Muscle of leg (tissue), 11 donors: ENCODE data around the gene MCM3. TPM values are rescaled to one million over a fixed set of nuclear protein-coding genes. Genes with fewer than 3 reads are reported as not detected.

Experiments
- DNase-seq: peaks from one replicate; pipeline ENCODE4 v3.0.0; 2013
- H3K27ac ChIP-seq: one replicate; pipeline ENCODE4 v1.5.1; 2013; ENCODE audit warnings: mild to moderate bottlenecking, low read length, control low read depth
- H3K27me3 ChIP-seq: one replicate; pipeline ENCODE4 v1.6.1; 2013; ENCODE audit warnings: low read length; ENCODE audit not compliant: control insufficient read depth, insufficient read depth
- H3K36me3 ChIP-seq: one replicate; pipeline ENCODE4 v1.6.1; 2013; ENCODE audit warnings: low read length; ENCODE audit not compliant: control insufficient read depth, insufficient read depth
- H3K4me1 ChIP-seq: one replicate; pipeline ENCODE4 v1.6.1; 2013; ENCODE audit warnings: low read length; ENCODE audit not compliant: control insufficient read depth, insufficient read depth
- H3K4me3 ChIP-seq: one replicate; pipeline ENCODE4 v1.5.1; 2013; ENCODE audit warnings: low read length, control low read depth
- H3K9me3 ChIP-seq: replicated peaks from 2 replicates; pipeline ENCODE4 v1.6.1; 2013; ENCODE audit warnings: low read depth, low read length; ENCODE audit not compliant: control insufficient read depth
- WGBS: methylation state at CpG from one replicate; pipeline ENCODE4 v1.1.5; 2013; ENCODE audit warnings: missing lambda C conversion rate; ENCODE audit not compliant: insufficient coverage; 5-methylcytosine and 5-hydroxymethylcytosine counted together
- polyA plus RNA-seq, 8 donors: library from polyadenylated mRNA; unstranded; fragments of 120-200 nt; gene quantifications; one replicate each; pipeline versions ENCODE4 v1.2.1 to v1.2.3, GENCODE V29; 2013; ENCODE audit warnings: inconsistent platforms in 1 of 8, low replicate concordance in 1 of 8; ENCODE audit not compliant: insufficient read length in 8 of 8, insufficient read depth in 1 of 8
- total RNA-seq: library from RNA; stranded (reverse); fragments of 120-200 nt; gene quantifications from one replicate; pipeline ENCODE4 v1.2.4, GENCODE V29; 2013

MCM3 gene
- total and polyA plus RNA-seq, 9 donors = 39.1 to 61.1 (median 47.5) TPM

DNA sequence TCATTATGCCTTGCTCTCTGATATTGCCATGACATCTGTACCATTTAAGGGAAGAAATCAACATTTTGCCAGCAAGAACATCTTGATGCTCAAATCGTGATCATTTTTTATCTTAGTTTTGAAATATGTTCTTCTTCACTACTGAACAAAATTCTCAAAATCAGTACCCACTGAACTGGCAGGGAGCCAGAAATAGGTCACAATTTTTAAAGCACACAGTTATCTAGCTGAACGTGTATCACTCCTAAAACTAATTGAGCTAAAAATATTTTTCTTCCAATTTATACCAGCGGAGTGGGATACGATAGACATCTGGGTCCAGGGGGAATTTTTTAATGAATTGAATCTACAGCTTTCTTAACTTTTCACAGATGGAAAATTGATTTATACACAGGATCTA lies 51.5 kb downstream of the MCM3 start:
- no peaks in the 10 kb centered on the region for H3K4me1 ChIP-seq
- WGBS = 57% methylated on average over 1 of the region's 4 CpGs
- H3K27me3 ChIP-seq = no peaks in the 10 kb centered on the region
- H3K9me3 ChIP-seq = no peaks in the 10 kb centered on the region
- H3K27ac ChIP-seq = no peak overlapping the region
- H3K36me3 ChIP-seq = no peaks in the 10 kb centered on the region
- no peak for DNase-seq
- no peak overlapping the region for H3K4me3 ChIP-seq

DNA sequence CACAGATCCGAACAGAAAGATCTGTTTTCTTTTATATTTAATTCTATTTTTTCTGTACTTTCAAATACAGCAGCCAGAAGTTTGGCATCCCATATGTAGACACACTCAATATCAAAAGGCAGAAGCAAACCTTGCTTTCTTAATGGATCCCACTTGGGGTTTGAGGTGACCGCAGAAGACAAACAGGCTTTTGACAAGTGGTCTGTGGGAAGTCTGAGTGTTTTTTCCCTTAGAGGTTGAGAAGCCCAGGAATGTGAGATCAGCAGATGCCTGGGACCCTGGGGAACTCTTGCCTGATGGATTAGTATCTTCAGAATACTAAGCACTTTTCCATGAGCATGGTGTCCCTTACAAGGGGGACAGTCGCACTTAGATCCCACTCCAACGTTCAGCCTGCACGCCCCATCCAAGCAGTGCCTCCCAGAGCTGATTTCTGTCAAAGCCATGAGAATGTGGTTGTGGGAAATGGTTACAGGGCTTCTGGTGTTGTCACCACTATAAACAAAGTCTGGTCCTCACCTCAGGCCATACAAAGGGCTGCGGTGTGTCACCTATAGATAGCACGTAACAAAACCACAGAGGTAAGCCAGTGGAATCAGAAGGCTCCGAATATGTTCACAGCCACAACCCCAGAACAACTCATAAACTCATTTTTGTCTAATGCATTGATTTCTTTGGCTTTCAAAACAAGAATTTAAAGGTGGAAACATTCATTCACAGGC lies 53.0 kb downstream of the MCM3 start:
- 50% methylated on average over 1 of the region's 8 CpGs for WGBS
- no peak for DNase-seq
- H3K27ac ChIP-seq = no peak overlapping the region
- H3K4me1 ChIP-seq = no peaks in the 10 kb centered on the region
- no peaks in the 10 kb centered on the region for H3K9me3 ChIP-seq
- H3K27me3 ChIP-seq = no peaks in the 10 kb centered on the region
- H3K4me3 ChIP-seq = no peak overlapping the region
- H3K36me3 ChIP-seq = no peaks in the 10 kb centered on the region

DNA sequence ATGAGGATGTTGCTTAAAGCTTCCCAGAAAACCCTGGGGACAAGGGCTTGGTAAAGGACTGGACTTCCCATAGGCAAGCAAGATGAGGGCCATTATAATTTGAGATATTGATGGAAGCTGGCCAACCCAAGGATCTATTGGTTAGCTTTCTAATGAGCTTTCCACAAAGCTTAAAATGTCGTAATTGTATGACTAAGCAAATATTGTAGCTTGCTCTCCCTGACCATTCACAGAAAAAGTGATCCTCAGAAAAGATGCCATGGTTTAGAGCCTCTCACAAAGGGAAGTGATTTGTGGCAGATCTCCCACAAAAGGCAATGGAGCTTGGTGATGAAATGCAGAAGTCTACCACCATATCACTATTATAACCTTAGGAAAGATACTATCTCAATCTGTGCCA lies 53.9 kb downstream of the MCM3 start:
- Histone ChIP-seq H3K4me1 (no peaks in the 10 kb centered on the region), H3K27ac (no peak overlapping the region), H3K27me3 (no peaks in the 10 kb centered on the region), H3K4me3 (no peak overlapping the region), H3K36me3 (no peaks in the 10 kb centered on the region), H3K9me3 (no peaks in the 10 kb centered on the region)
- no peak for DNase-seq
- no CpG with 5 or more reads among the region's 1 CpG for WGBS

DNA sequence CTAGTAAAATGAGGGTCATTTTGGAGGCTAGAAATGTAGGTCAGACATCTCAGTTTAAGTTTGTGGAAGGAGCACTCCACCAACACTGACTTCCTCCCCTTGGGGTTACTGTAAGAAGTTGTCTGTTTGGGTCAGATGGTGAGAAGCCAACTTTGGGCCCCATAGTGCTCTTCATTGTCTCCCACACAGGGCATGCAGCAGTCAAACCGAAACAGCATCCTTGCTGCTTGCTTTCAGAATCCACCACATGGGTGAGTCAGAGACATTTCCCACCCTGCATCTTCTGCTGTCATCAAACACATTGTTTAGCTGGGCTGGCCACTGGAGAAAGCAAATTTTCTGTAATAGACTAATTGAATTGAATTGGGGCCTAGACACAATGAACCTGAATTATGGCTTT lies 57.0 kb downstream of the MCM3 start:
- no CpG with 5 or more reads among the region's 1 CpG for WGBS
- H3K36me3 ChIP-seq = no peaks in the 10 kb centered on the region
- DNase-seq = no peak

DNA sequence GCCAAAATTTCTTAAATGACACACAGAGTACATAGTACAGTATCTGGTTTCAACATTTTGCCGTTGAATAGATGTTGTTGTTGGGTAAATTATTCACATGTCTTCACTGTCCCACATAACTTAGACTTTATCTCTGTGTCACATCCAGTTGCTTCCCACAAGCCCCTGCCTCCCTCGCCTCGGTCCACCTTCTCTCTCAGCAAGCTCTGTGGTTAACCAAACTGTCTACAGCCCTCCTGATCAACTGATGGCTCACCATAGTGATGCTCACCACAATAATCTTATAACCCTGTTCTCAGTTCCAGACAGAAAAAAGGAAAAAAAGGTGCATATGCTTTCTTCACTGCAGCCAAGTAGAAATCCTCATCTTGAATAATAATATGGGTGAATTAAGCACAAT lies 63.2 kb downstream of the MCM3 start:
- Histone ChIP-seq H3K27me3 (no peaks in the 10 kb centered on the region), H3K36me3 (no peaks in the 10 kb centered on the region), H3K27ac (no peak overlapping the region), H3K9me3 (no peaks in the 10 kb centered on the region), H3K4me1 (no peaks in the 10 kb centered on the region), H3K4me3 (no peak overlapping the region)
- DNase-seq = no peak
- 70% methylated on average over 2 of the region's 3 CpGs for WGBS

More for the DNA sequence above, 57.0 kb downstream of the MCM3 start:
- H3K4me3 ChIP-seq = no peak overlapping the region
- no peaks in the 10 kb centered on the region for H3K4me1 ChIP-seq
- no peak overlapping the region for H3K27ac ChIP-seq
- H3K9me3 ChIP-seq = no peaks in the 10 kb centered on the region
- no peaks in the 10 kb centered on the region for H3K27me3 ChIP-seq

DNA sequence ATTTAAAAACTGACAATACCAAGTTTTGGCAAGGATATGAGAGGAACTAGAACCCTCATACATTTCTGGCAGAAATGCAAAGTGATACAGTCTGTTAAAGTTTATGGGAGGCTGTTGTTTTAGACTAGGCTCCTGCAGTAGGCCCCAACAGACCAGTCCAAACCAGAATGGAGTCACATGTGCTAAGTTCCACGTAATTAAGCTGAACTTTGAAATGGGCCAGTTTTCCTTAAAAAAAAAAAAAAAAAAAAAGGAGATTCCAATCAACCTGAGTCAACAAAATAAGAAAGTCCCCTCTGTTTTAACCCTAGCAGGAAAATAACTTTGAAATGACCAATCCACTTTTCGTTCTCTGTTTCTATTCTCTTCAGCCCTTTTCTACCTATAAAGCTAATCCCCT lies 66.8 kb downstream of the MCM3 start:
- no peaks in the 10 kb centered on the region for H3K36me3 ChIP-seq
- H3K27ac ChIP-seq = no peak overlapping the region
- H3K9me3 ChIP-seq = no peaks in the 10 kb centered on the region
- DNase-seq = no peak
- 92% methylated on average over 2 of the region's 2 CpGs for WGBS
- H3K4me3 ChIP-seq = no peak overlapping the region
- no peaks in the 10 kb centered on the region for H3K4me1 ChIP-seq
- no peaks in the 10 kb centered on the region for H3K27me3 ChIP-seq

DNA sequence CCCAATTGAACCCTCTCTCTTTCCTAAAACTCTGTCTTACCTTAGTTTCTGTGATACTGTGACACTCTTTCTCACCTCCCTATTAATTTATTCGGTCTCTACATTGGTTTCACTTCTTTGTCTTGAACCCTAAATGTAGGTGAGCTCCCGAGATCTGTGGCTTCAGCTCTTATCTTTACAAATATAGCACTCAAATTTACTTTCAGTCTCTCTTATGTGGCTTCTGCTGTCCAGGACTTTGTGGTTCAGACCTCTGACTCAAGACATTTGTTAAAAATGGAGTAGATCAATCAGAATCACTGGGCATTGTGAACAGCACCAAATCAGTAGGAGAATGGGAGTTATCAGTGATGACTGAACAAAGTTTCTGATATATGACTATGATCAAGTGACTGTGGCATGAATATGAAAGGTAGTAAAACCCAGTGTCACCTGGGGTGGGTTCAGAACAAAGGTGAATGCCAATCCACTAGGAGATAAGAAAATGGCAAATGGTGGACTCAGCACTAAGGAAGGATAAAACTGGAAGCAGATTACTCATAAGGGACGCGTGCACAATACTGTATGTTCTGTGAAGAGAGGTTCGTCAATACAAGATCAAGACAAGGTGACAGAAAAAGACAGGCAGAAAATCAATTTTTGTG lies 67.5 kb downstream of the MCM3 start:
- Histone ChIP-seq H3K9me3 (no peaks in the 10 kb centered on the region), H3K27ac (no peak overlapping the region), H3K27me3 (no peaks in the 10 kb centered on the region), H3K4me3 (no peak overlapping the region), H3K36me3 (no peaks in the 10 kb centered on the region), H3K4me1 (no peaks in the 10 kb centered on the region)
- no peak for DNase-seq
- WGBS = 80% methylated on average over 4 of the region's 5 CpGs

DNA sequence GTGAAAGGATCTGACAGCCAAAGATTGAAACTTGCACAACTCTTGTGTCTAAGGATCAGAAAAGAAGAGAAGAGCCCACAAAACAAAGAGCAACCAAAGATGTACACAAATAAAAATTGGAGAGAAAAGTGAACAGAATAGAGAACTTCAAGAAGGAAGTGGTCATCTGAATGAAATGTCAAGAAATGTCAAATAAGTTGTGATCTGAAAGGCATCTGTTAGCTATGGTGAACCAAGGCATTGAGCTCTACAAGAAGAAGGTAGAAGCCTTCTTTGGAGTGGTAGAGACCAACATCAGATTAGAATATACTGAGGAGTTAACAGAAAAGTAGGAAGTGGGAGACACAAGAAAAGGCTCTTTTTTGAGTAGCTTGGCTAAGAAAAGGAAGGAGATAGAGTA lies 68.8 kb downstream of the MCM3 start:
- H3K27me3 ChIP-seq = no peaks in the 10 kb centered on the region
- no peak overlapping the region for H3K4me3 ChIP-seq
- no peaks in the 10 kb centered on the region for H3K4me1 ChIP-seq
- DNase-seq = no peak
- no peak overlapping the region for H3K27ac ChIP-seq
- H3K9me3 ChIP-seq = no peaks in the 10 kb centered on the region
- no peaks in the 10 kb centered on the region for H3K36me3 ChIP-seq

Other genes starting within 250 kb of the MCM3 start
- 11.1 TPM for gene PKHD1, start 197.1 kb downstream of the MCM3 start, total RNA-seq
- 1 to 10 TPM; 2.5 to 6.6 (median 3.6) TPM for gene PKHD1, start 197.1 kb downstream of the MCM3 start, polyA plus RNA-seq
- not detected for gene IL17A, start 98.4 kb downstream of the MCM3 start, total RNA-seq
- not detected for gene IL17A, start 98.4 kb downstream of the MCM3 start, polyA plus RNA-seq
- not detected for gene IL17F, start 40.2 kb downstream of the MCM3 start, total RNA-seq
- not detected for gene IL17F, start 40.2 kb downstream of the MCM3 start, polyA plus RNA-seq
- gene PAQR8, start 77.4 kb upstream of the MCM3 start, total RNA-seq = 4.7 TPM
- 1 to 10 TPM; 5.1 to 9.8 (median 6.8) TPM for gene PAQR8, start 77.4 kb upstream of the MCM3 start, polyA plus RNA-seq
- gene EFHC1, start 135.6 kb upstream of the MCM3 start, total RNA-seq = 25.7 TPM
- 10 to 100 TPM; 16.9 to 25.0 (median 18.1) TPM for gene EFHC1, start 135.6 kb upstream of the MCM3 start, polyA plus RNA-seq